DOHH2 (cell line): ENCODE measurements around the gene CD79A.

Experiments
- EZH2phosphoT487 ChIP-seq: fragments of 200-600 bp; sonication (generic); IDR thresholded peaks from 2 replicates; pipeline ENCODE4 v1.6.1; 2017; ENCODE audit warnings: borderline replicate concordance, mild to moderate bottlenecking, antibody characterized with exemption, low read length, moderate library complexity, mixed read lengths
- TF ChIP-seq, protein P1 (sequence below): fragments of 200-600 bp; sonication (generic); IDR thresholded peaks from one replicate; pipeline ENCODE4 v1.5.1; 2014; ENCODE audit warnings: antibody characterized with exemption, mild to moderate bottlenecking, low read depth, low read length; ENCODE audit not compliant: poor library complexity, severe bottlenecking

DNA sequence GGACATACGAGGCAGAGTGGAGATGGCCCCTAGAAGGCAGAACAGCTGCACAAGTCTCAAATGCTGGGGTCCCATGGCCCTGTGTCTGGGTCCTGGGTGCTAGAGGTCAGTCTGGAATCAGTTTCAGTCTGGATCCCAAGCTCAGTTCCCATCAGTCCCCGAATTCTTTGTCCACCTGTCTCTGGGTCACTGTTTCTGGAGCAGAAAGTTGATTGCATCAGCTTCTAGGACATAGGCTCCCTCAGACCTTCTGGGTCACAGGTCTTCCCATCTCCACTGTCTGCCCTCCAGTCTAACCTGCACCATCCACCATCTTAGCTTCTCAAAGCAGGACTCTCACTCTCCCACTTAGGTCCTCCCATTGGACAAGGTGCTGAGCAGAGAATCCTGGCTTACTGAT lies 37.9 kb upstream of the CD79A start:
- TF ChIP-seq, protein P1, sequence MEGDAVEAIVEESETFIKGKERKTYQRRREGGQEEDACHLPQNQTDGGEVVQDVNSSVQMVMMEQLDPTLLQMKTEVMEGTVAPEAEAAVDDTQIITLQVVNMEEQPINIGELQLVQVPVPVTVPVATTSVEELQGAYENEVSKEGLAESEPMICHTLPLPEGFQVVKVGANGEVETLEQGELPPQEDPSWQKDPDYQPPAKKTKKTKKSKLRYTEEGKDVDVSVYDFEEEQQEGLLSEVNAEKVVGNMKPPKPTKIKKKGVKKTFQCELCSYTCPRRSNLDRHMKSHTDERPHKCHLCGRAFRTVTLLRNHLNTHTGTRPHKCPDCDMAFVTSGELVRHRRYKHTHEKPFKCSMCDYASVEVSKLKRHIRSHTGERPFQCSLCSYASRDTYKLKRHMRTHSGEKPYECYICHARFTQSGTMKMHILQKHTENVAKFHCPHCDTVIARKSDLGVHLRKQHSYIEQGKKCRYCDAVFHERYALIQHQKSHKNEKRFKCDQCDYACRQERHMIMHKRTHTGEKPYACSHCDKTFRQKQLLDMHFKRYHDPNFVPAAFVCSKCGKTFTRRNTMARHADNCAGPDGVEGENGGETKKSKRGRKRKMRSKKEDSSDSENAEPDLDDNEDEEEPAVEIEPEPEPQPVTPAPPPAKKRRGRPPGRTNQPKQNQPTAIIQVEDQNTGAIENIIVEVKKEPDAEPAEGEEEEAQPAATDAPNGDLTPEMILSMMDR, result no peak
- no peak for TF ChIP-seq EZH2phosphoT487
